ENCODE data around the gene MBD5.

GRCh38 chr2:148351437-148352143 lies 330.7 kb downstream of the MBD5 start:
- TF ChIP-seq CTCF (conservative IDR thresholded peaks at IDR 0.05; ENCODE audit: low read depth, low read length) (no peak), RAD21 (IDR thresholded peaks at IDR 0.05; ENCODE audit: low read length) (no peak), MAZ (IDR thresholded peaks at IDR 0.05; ENCODE audit: borderline replicate concordance, low read depth, low read length) (no peak), FOS (IDR thresholded peaks at IDR 0.05; ENCODE audit: low read depth, low read length) (peak; percentile 37; the same call in 1 of the 2 replicates), BHLHE40 (IDR thresholded peaks at IDR 0.05; ENCODE audit: low read depth, low read length) (no peak), CHD1 (IDR thresholded peaks at IDR 0.05; ENCODE audit: low read depth, low read length) (no peak), POLR2A (IDR thresholded peaks at IDR 0.05; ENCODE audit: low read depth, low read length) (no peak), MAFK (IDR thresholded peaks at IDR 0.05; ENCODE audit: low read depth, low read length) (peak; percentile 92), CEBPB (IDR thresholded peaks at IDR 0.05; ENCODE audit: low read depth, low read length) (no peak), SMC3 (IDR thresholded peaks at IDR 0.05; ENCODE audit: low read depth, low read length) (no peak), ELK1 (IDR thresholded peaks at IDR 0.05; ENCODE audit: borderline replicate concordance, low read depth, low read length) (no peak), USF2 (IDR thresholded peaks at IDR 0.05; ENCODE audit: low read depth, low read length) (no peak), RFX5 (IDR thresholded peaks at IDR 0.05; ENCODE audit: low read depth, low read length) (no peak)

All from IMR-90 (cell line).